CD4-positive, alpha-beta T cell treated with Interleukin-15 for 1 hour (primary cell): ENCODE results near the gene PTPRO.

Experiments used
- DNase-seq: peaks from one replicate; pipeline ENCODE4 v3.0.0-alpha.2; 2020

Gene PTPRO

GRCh38 chr12:15574353-15574752 lies 252.0 kb downstream of the PTPRO start:
- DNase-seq: no peak

DNA sequence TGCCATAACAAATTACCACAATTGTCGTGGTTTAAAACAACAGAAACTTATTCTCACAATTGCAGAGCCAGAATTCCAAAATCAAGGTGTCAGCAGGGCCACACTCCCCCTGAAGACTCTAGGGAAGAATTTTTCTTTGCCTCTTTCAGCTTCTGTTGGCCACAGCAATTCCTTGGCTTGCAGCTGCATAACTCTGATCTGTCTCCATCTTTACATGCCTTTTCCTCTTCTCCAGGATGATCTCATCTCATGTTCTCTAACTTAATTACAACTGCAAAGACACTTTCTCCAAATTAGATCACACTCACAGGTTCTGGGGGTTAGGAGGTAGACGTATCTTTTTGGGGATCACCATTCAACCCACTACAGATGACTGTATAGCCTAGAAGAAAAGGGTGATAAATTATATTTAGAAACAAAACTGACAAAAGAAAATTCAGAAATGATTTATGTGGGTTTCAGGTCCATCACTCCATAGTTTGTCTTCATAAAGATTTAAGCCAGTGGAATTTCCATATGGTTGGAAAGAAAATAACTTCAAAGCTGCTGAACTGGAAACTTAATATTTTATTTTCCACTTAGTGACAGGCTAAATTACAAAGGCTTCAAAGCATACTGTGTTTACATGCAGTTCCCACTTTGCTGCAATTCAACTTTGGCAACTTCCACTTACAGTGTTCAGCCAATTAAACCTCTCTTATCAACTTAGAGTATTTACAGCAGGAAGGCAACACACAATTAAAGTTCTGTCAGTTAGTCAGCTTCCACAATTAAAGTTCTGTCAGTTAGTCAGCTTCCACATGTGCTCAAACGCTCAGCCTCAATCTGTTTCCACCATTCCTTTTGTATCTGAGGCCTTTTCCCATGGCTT lies 253.6 kb downstream of the PTPRO start:
- DNase-seq: no peak

DNA sequence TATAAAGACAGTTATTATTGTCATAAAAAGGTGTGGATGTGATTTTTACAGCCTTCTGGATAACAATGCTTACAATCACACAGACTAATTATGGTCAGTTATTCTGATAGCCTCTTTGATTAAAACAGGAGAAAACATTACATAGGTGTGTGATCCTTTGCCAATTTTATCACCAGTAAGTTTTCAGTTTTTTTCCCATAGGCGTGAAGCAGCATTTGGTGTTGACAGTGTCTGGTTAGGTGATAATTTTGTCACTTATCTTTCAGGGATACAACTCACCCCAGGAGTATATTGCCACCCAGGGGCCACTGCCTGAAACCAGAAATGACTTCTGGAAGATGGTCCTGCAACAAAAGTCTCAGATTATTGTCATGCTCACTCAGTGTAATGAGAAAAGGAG lies 258.1 kb downstream of the PTPRO start:
- DNase-seq: no peak

DNA sequence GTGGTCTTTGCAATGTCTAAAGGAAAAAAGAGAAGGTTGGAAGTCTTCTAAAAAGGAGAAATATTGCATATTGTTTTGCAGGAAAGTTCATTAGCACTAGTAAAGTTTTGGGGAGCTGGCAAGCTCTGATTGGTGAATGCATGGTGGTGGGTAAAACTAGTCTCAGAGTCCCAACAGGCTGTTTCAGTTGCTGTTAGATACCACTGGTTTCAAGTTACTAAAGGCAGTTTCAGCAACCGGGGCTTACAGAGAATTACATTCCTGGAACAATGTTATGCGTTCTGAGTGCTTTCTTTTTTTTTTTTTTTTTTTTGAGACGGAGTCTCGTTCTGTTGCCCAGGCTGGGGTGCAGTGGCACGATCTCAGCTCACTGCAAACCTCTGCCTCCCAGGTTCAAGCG lies 258.7 kb downstream of the PTPRO start:
- DNase-seq: no peak

GRCh38 chr12:15583804-15584203 lies 261.5 kb downstream of the PTPRO start:
- DNase-seq: no peak

- no peak for DNase-seq
Observed at GRCh38 chr12:15584366-15585041, 262.2 kb downstream of the PTPRO start.

GRCh38 chr12:15589328-15590032 lies 267.2 kb downstream of the PTPRO start:
- DNase-seq: no peak

- peak; percentile 38 for DNase-seq
Observed at GRCh38 chr12:15590180-15590826, 268.0 kb downstream of the PTPRO start.

DNA sequence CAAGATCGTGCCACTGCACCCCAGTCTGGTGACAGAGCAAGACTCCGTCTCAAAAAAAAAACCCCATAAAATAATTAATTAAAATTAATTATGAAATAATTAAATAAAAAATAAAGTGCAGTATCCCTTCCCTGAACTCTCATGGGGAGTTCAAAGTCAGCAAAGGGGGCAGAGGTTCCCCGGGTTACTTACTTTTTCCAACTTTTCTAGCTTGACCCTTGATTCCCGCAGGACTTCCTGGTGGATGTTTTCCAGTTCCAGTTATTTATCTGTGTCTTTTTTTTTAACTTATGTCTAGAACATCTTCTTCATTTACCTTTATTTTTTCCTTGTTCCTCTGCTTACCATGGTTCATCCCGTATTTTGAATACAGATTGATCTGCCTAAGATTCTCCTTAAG lies 269.5 kb downstream of the PTPRO start:
- no peak for DNase-seq

DNA sequence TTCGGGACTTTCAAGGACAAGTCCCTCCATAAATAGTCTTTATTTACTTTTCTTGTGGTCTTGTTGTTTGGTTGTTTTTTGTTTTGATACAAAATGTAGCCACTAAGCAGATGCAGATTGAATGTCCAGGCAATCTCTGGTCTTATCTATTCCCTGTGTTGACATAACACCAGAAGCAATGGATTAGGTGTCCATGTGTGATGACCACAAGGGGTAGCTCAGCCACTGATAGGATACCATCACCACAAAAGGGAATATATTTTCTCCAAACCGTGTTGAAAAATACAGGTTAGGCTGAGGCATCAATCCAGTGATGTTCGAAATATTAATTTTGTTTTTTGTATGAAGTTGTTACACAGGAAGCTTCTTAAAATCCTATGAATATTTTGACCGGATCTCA lies 270.6 kb downstream of the PTPRO start:
- DNase-seq: no peak

DNA sequence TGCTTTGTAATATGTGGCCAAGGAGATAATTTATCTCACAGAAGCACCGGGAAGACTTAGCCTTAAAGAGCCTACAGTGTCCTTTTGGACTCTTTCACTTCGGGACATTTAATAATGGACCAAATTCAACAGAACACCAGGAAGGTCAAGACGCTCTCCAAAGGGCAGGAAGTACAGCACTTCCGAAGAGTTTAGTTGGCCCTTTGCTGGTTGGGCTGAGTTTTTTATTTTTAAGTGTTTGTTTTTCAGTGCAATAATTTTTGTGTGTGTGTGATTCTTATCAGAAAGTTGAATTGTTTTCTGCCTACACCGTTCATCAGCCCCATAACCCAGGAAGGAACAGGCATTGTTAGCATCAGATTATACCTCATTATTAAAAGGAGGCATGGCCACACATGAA lies 273.9 kb downstream of the PTPRO start:
- no peak for DNase-seq

GRCh38 chr12:15597125-15597830 lies 275.0 kb downstream of the PTPRO start:
- no peak for DNase-seq

- DNase-seq: no peak
Observed at GRCh38 chr12:15599266-15600037, 277.1 kb downstream of the PTPRO start.

- no peak for DNase-seq
Observed at GRCh38 chr12:15600223-15600935, 278.1 kb downstream of the PTPRO start.

- DNase-seq: peak; percentile 21
Observed at GRCh38 chr12:15601210-15601800, 279.0 kb downstream of the PTPRO start.

- no peak for DNase-seq
Observed at GRCh38 chr12:15602051-15602672, 279.9 kb downstream of the PTPRO start.

GRCh38 chr12:15603474-15604085 lies 281.3 kb downstream of the PTPRO start:
- no peak for DNase-seq

DNA sequence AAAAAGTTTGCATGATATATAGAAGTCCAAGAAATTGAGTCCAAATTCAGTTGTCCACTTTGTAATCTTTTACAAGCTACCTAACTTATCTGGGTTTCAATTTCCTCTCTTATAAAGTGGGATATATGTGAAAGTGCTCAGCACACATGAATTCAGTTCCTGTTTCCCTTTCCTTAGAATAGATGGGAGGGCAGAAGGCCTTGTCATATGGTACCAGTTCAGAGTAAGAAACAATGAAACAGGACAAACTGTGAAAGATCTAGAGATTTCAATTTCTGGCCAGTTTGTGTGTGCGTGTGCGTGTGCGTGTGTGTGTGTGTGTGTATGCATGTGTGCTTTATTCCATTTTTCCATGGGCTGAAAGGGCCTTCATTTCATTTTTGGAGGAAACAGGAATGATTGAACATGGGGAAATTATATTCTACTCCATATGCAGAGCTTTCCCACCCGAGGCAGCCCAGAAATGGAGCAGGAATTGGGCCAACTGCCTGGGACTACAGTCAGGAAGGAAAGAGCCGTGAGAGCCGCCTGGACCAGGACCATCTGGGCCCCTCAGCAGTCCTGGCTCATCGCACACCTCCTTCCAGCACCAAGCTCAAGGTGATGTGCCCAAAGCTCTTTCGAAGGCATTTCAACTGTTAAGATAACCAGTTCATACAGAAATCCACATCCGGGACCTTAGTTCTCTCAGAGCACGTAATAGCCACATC lies 283.7 kb downstream of the PTPRO start:
- no peak for DNase-seq

- DNase-seq: no peak
Observed at GRCh38 chr12:15608406-15608805, 286.1 kb downstream of the PTPRO start.
